HAP-1 (cell line): ENCODE data around the gene TNS3.
"Not testable (repeated sequence)": the region's sequence is repeated elsewhere in the genome, so short reads cannot be mapped to it uniquely, and the experiment has no call there.

Source experiments
- DNase-seq, 2 experiments: peaks; one replicate each; pipeline ENCODE4 v3.0.0-alpha.2; 2016 to 2020; ENCODE audit warnings: low spot score in 2 of 2
- H3K27me3 ChIP-seq: fragments of 250-450 bp; sonication (Bioruptor Pico); 2 replicates; pipeline ENCODE4 v1.5.1; 2020; ENCODE audit warnings: low read depth, mild to moderate bottlenecking, moderate library complexity
- H3K36me3 ChIP-seq: fragments of 250-450 bp; sonication (Bioruptor Pico); replicated peaks from 2 replicates; pipeline ENCODE4 v1.5.1; 2020; ENCODE audit warnings: mild to moderate bottlenecking
- H3K4me1 ChIP-seq: fragments of 250-450 bp; sonication (Bioruptor Pico); 2 replicates; pipeline ENCODE4 v1.5.1; 2020; ENCODE audit warnings: mild to moderate bottlenecking
- H3K4me3 ChIP-seq: fragments of 250-450 bp; sonication (Bioruptor Pico); 2 replicates; pipeline ENCODE4 v1.5.1; 2020; ENCODE audit warnings: mild to moderate bottlenecking, moderate library complexity
- H3K9me3 ChIP-seq: fragments of 250-450 bp; sonication (Bioruptor Pico); 2 replicates; pipeline ENCODE4 v1.5.1; 2020; ENCODE audit warnings: mild to moderate bottlenecking, moderate library complexity
- in situ Hi-C: fragments of 300-500 bp; cut with MboI; formaldehyde crosslinking; loops from 3 replicates; pipeline ENCODE4 v1.14.3; 2020; ENCODE audit warnings: low sequenced_read_pairs, inconsistent platforms, mixed read lengths

The TNS3 gene

GRCh38 chr7:47596502-47597202 lies 14.7 kb upstream of the TNS3 start:
- Histone ChIP-seq H3K4me3 (no peak overlapping the region), H3K27me3 (no peaks in the 10 kb centered on the region), H3K4me1 (peaks cover 11% of the 10 kb centered on the region), H3K9me3 (peaks cover 8% of the 10 kb centered on the region; the same call in 1 of the 2 replicates), H3K36me3 (no peaks in the 10 kb centered on the region)
- no peak for DNase-seq
- in situ Hi-C loops, result no loop called here

GRCh38 chr7:47594406-47594805 lies 12.5 kb upstream of the TNS3 start:
- in situ Hi-C loops, result no loop called here
- Histone ChIP-seq H3K27me3 (no peaks in the 10 kb centered on the region), H3K4me1 (peaks cover 23% of the 10 kb centered on the region), H3K9me3 (peaks cover 8% of the 10 kb centered on the region; the same call in 1 of the 2 replicates), H3K4me3 (no peak overlapping the region), H3K36me3 (no peaks in the 10 kb centered on the region)
- DNase-seq, result no peak

- in situ Hi-C loops, result no loop called here
- Histone ChIP-seq H3K4me3 (peak overlapping the region; percentile 8), H3K27me3 (no peaks in the 10 kb centered on the region)
These were observed 10.0 kb upstream of the TNS3 start for GRCh38 chr7:47591655-47592572.

GRCh38 chr7:47591089-47591654 lies 9.3 kb upstream of the TNS3 start:
- Histone ChIP-seq H3K4me1 (peaks cover 23% of the 10 kb centered on the region), H3K27me3 (no peaks in the 10 kb centered on the region), H3K36me3 (no peaks in the 10 kb centered on the region), H3K4me3 (no peak overlapping the region), H3K9me3 (0 out of 2 replicates have a peak, but pooled peaks cover 4% of the 10 kb centered on the region)
- no peak for DNase-seq
- in situ Hi-C loops, result no loop called here

More at GRCh38 chr7:47591655-47592572, 10.0 kb upstream of the TNS3 start:
- Histone ChIP-seq H3K4me1 (peaks cover 23% of the 10 kb centered on the region), H3K9me3 (0 out of 2 replicates have a peak, but pooled peaks cover 8% of the 10 kb centered on the region), H3K36me3 (no peaks in the 10 kb centered on the region)
- DNase-seq, result peak; percentile 92 to 97

- H3K4me3 ChIP-seq, H3K36me3 ChIP-seq, DNase-seq, H3K9me3 ChIP-seq, in situ Hi-C loops, H3K27me3 ChIP-seq: not testable (repeated sequence)
- H3K4me1 ChIP-seq, result peaks cover 23% of the 10 kb centered on the region
These were observed 8.3 kb upstream of the TNS3 start for GRCh38 chr7:47590215-47590614.

GRCh38 chr7:47588704-47589225 lies 6.9 kb upstream of the TNS3 start:
- Histone ChIP-seq H3K4me1 (peaks cover 23% of the 10 kb centered on the region), H3K4me3 (no peak overlapping the region), H3K9me3 (no peaks in the 10 kb centered on the region), H3K36me3 (no peaks in the 10 kb centered on the region), H3K27me3 (no peaks in the 10 kb centered on the region)
- in situ Hi-C loops, result no loop called here
- no peak for DNase-seq

- DNase-seq, result no peak
- H3K4me3 ChIP-seq, result no peak overlapping the region
- in situ Hi-C loops, result no loop called here
- H3K36me3 ChIP-seq, result no peaks in the 10 kb centered on the region
- H3K27me3 ChIP-seq, result no peaks in the 10 kb centered on the region
- peaks cover 23% of the 10 kb centered on the region for H3K4me1 ChIP-seq
- H3K9me3 ChIP-seq, result no peaks in the 10 kb centered on the region
These were observed 6.1 kb upstream of the TNS3 start for GRCh38 chr7:47587976-47588375.

- Histone ChIP-seq H3K27me3 (no peaks in the 10 kb centered on the region), H3K4me3 (no peak overlapping the region), H3K4me1 (peaks cover 20% of the 10 kb centered on the region), H3K36me3 (no peaks in the 10 kb centered on the region), H3K9me3 (no peaks in the 10 kb centered on the region)
- no peak for DNase-seq
- in situ Hi-C loops, result no loop called here
These were observed 5.4 kb upstream of the TNS3 start for GRCh38 chr7:47587351-47587750.

- Histone ChIP-seq H3K36me3 (no peaks in the 10 kb centered on the region), H3K9me3 (no peaks in the 10 kb centered on the region), H3K4me3 (no peak overlapping the region), H3K4me1 (peaks cover 16% of the 10 kb centered on the region), H3K27me3 (no peaks in the 10 kb centered on the region)
- in situ Hi-C loops, result no loop called here
- no peak for DNase-seq
These were observed 5.0 kb upstream of the TNS3 start for GRCh38 chr7:47586925-47587324.

GRCh38 chr7:47586161-47586670 lies 4.3 kb upstream of the TNS3 start:
- in situ Hi-C loops, H3K27me3 ChIP-seq, H3K9me3 ChIP-seq, H3K36me3 ChIP-seq, H3K4me3 ChIP-seq, DNase-seq: not testable (repeated sequence)
- peaks cover 12% of the 10 kb centered on the region for H3K4me1 ChIP-seq

- Histone ChIP-seq H3K9me3 (no peaks in the 10 kb centered on the region), H3K4me1 (peaks cover 12% of the 10 kb centered on the region), H3K36me3 (peaks cover 2% of the 10 kb centered on the region; the same call in 1 of the 2 replicates), H3K27me3 (no peaks in the 10 kb centered on the region), H3K4me3 (no peak overlapping the region)
- no peak for DNase-seq
- in situ Hi-C loops, result no loop called here
These were observed 2.6 kb upstream of the TNS3 start for GRCh38 chr7:47584536-47584895.

GRCh38 chr7:47583739-47584535 lies 2.0 kb upstream of the TNS3 start:
- H3K9me3 ChIP-seq, result no peaks in the 10 kb centered on the region
- H3K27me3 ChIP-seq, result no peaks in the 10 kb centered on the region
- peaks cover 17% of the 10 kb centered on the region for H3K4me1 ChIP-seq
- H3K4me3 ChIP-seq, result no peak overlapping the region
- in situ Hi-C loops, result no loop called here
- DNase-seq, result no peak
- peaks cover 7% of the 10 kb centered on the region for H3K36me3 ChIP-seq
